ENCODE data around the gene ING4. TPM values are rescaled to one million over a fixed set of nuclear protein-coding genes. Genes with fewer than 3 reads are reported as not detected.

ING4 gene
- total and polyA plus RNA-seq, 2 of the 13 experiments (the other 11 are each of a cell fraction or from before 2014, with no cell fraction given), result 14.4 to 32.4 TPM

DNA sequence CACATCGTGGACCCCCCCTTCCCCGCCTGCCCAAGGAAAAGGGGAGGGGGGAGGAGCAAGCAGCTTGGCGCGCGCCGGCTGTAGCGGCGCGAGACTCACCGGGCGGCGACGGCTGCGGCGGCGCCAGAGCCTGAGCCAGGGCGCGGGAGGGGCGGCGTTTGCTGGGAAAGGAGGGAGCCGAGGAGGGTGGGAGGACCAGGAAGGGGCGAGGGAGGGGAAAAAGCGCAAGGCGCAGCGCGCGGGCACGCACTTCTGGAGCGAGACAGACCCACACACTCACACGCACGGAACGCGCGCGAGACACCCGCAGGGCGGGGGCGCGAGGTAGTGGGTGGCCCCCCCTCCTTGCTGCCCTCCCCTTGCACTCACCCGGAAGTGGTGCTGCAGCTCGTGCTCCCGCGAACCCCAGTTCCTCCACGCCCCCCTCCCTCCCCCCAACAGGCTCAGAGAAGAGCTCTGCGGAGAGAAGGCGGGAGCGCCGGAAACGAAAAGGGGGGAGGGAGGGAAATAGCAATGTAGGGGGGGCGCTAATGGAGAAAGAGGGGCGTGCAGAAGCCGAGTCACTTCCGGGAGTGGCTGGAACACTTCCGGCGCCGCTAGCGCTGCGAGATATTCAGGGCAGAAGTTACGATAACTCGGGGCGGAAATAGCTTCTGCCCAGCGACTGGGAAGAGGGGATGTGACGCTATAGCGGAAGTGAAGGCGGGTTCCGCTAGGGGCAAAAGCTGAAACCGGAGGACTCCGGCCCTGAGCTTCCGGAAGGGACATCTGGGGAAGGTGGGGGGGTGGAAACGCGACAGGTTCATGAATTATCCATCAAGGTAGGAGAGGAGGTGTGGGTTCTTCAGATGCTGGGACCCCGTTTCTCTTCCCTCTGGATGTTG lies 26.3 kb upstream of the ING4 start, which contains the start of gene ZNF384 (continued):
- TF ChIP-seq, protein P1, sequence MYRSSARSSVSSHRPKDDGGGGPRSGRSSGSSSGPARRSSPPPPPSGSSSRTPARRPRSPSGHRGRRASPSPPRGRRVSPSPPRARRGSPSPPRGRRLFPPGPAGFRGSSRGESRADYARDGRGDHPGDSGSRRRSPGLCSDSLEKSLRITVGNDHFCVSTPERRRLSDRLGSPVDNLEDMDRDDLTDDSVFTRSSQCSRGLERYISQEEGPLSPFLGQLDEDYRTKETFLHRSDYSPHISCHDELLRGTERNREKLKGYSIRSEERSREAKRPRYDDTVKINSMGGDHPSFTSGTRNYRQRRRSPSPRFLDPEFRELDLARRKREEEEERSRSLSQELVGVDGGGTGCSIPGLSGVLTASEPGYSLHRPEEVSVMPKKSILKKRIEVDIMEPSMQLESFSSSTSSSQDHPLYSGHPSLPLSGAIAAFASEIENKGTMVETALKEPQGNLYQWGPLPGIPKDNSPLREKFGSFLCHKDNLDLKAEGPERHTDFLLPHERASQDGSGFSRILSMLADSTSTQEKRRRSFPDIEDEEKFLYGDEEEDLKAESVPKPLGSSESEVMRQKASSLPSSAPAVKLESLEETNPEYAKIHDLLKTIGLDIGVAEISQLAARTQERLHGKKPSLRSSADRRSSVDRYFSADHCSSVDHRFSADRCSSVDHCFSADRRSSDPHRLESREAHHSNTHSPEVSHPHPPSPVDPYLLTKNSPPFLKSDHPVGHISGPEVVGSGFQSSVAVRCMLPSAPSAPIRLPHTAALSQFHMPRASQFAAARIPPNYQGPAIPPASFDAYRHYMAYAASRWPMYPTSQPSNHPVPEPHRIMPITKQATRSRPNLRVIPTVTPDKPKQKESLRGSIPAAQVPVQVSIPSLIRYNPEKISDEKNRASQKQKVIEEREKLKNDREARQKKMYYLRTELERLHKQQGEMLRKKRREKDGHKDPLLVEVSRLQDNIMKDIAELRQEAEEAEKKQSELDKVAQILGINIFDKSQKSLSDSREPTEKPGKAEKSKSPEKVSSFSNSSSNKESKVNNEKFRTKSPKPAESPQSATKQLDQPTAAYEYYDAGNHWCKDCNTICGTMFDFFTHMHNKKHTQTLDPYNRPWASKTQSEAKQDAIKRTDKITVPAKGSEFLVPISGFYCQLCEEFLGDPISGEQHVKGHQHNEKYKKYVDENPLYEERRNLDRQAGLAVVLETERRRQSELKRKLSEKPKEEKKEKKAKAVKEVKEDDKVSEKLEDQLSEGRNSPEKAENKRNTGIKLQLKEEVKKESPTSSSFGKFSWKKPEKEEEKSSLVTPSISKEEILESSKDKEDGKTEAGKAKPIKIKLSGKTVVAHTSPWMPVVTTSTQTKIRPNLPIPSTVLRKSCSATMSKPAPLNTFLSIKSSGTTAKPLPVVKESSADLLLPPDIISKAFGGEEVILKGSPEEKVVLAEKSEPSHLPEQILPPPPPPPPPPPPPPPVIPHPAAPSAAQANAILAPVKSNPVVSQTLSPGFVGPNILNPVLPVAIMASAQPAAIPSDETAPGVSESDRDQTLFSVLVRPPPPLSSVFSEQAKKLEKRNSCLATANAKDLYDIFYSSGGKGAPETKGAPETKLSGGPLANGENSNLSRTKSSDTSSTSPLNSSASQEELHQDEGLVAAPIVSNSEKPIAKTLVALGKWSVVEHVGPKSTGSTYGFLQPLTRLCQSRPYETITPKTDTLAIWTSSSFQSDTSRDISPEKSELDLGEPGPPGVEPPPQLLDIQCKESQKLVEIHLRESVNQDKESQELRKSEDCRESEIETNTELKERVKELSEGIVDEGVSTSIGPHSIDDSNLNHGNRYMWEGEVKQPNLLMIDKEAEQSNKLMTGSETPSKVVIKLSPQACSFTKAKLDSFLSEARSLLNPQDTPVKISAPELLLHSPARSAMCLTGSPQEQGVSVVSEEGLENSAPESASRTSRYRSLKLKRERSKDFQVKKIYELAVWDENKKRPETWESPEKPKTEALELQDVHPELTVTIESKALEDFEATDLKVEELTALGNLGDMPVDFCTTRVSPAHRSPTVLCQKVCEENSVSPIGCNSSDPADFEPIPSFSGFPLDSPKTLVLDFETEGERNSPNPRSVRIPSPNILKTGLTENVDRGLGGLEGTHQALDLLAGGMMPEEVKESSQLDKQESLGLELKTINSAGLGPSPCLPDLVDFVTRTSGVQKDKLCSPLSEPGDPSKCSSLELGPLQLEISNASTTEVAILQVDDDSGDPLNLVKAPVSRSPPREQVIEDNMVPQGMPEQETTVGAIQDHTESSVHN (CRISPR knock-in tag; IDR thresholded peaks at IDR 0.05), result no peak
- TF ChIP-seq, protein P2, sequence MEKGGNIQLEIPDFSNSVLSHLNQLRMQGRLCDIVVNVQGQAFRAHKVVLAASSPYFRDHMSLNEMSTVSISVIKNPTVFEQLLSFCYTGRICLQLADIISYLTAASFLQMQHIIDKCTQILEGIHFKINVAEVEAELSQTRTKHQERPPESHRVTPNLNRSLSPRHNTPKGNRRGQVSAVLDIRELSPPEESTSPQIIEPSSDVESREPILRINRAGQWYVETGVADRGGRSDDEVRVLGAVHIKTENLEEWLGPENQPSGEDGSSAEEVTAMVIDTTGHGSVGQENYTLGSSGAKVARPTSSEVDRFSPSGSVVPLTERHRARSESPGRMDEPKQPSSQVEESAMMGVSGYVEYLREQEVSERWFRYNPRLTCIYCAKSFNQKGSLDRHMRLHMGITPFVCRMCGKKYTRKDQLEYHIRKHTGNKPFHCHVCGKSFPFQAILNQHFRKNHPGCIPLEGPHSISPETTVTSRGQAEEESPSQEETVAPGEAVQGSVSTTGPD (CRISPR knock-in tag; IDR thresholded peaks at IDR 0.05), result no peak
- TF ChIP-seq, protein P3, sequence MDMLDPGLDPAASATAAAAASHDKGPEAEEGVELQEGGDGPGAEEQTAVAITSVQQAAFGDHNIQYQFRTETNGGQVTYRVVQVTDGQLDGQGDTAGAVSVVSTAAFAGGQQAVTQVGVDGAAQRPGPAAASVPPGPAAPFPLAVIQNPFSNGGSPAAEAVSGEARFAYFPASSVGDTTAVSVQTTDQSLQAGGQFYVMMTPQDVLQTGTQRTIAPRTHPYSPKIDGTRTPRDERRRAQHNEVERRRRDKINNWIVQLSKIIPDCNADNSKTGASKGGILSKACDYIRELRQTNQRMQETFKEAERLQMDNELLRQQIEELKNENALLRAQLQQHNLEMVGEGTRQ (IDR thresholded peaks at IDR 0.05; ENCODE audit: low read depth, low read length), result no peak
- TF ChIP-seq, protein P3 (CRISPR knock-in tag; IDR thresholded peaks at IDR 0.05; ENCODE audit: borderline replicate concordance), result no peak
- TF ChIP-seq, protein P4, sequence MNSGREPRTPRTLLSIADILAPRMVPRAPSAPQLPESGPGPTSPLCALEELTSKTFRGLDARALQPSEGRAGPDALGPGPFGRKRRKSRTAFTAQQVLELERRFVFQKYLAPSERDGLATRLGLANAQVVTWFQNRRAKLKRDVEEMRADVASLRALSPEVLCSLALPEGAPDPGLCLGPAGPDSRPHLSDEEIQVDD (CRISPR knock-in tag; IDR thresholded peaks at IDR 0.05; ENCODE audit: borderline replicate concordance), result no peak
- TF ChIP-seq MYNN (CRISPR knock-in tag; IDR thresholded peaks at IDR 0.05; ENCODE audit: low read depth) (no peak; the same call in 1 of the 2 replicates), ATM (IDR thresholded peaks at IDR 0.05; ENCODE audit: borderline replicate concordance) (no peak), HNRNPK (IDR thresholded peaks at IDR 0.05; ENCODE audit: low read depth, low read length, poor library complexity, severe bottlenecking) (peak; percentile 100), ZBTB38 (CRISPR knock-in tag; IDR thresholded peaks at IDR 0.05) (no peak), ZNF101 (CRISPR knock-in tag; IDR thresholded peaks at IDR 0.05; ENCODE audit: borderline replicate concordance, low read depth) (no peak)
